Stimulated activated CD4-positive, alpha-beta T cell treated with anti-CD3 and anti-CD28 coated beads, Interleukin-1b, Interleukin-23, amount 100 ng/mL, for 4 hours (primary cell): Measurements from ENCODE around the gene YWHAB.

Source experiments
- DNase-seq, 2 donors: peaks; one replicate each; pipeline ENCODE4 v3.0.0-alpha.2; 2020; ENCODE audit warnings: low read depth in 2 of 2

The YWHAB gene

GRCh38 chr20:44911264-44911921 lies 25.9 kb downstream of the YWHAB start:
- DNase-seq, result peak; percentile 23 to 37

DNA sequence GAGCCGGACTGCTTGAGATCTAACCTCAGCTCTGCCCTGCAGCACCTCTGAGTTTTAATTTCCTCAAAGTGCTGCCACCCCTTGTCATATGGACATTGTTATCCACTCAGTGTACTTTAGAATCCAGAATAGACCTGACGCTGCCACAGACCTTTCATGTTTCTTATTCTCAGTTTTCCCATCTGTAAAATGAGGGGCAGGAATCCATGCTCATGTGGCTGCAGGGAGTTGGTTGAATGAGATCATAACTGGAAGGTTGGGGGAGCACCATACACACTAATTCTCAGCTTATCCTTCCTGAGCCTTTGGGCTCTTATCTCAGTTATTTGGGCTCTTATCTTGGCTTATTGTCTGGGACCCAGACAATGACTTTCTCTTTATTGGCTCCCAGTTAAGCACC lies 26.7 kb downstream of the YWHAB start:
- no peak for DNase-seq

- no peak for DNase-seq
Measured at GRCh38 chr20:44914924-44915323, 29.4 kb downstream of the YWHAB start.

DNA sequence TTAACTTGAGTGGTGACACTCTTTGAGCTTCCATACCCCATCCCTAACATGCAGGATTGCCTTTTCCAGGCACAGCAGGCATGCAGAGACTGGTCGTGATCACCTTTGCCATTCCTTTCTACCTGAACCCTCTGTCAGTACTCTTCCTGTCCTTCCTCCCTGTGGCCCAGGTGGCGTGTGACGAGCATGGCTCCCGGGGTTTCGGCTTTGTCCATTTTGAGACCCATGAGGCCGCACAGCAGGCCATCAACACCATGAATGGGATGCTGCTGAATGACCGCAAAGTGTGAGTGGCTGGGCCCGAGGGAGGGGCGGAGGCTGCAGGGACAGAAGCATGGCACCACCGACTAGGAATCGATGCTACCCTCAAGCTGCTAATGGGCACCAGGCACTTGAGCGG lies 31.1 kb downstream of the YWHAB start:
- DNase-seq, result no peak

- no peak for DNase-seq
Measured at GRCh38 chr20:44917399-44917798, 31.9 kb downstream of the YWHAB start.

GRCh38 chr20:44918342-44918741 lies 32.8 kb downstream of the YWHAB start:
- DNase-seq, result no peak

DNA sequence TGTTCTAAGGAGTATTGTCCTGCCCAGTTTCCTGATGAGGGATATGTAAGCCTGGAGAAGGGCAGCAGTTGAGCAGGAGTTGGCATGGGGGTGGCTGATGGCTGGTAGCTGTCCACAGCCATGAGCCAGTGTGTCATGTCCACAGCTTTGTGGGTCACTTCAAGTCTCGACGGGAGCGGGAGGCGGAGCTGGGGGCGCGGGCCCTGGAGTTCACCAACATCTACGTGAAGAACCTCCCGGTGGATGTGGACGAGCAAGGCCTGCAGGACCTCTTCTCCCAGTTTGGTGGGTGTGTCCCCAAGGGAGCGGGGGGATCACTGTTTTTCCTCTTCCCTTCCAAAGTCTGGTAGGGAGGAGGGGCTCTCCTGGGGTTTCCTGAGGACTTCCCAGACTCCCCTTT lies 33.3 kb downstream of the YWHAB start:
- DNase-seq, result no peak

DNA sequence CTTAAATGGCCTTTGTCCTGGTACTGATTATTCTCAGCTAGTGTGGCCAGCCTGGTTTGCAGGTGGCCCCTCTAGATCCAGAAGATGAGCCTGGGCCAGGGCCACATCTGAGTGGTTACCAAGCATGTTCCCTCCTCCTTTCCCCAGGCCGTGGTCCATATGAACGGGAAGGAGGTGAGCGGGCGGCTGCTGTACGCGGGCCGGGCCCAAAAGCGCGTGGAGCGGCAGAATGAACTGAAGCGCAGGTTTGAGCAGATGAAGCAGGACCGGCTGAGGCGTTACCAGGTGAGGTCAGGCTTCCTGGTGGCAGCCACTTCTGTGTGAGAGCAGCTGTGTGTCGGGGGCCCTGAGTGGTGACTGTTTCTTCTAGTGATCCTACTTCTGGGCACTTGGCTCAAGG lies 35.9 kb downstream of the YWHAB start:
- no peak for DNase-seq

DNA sequence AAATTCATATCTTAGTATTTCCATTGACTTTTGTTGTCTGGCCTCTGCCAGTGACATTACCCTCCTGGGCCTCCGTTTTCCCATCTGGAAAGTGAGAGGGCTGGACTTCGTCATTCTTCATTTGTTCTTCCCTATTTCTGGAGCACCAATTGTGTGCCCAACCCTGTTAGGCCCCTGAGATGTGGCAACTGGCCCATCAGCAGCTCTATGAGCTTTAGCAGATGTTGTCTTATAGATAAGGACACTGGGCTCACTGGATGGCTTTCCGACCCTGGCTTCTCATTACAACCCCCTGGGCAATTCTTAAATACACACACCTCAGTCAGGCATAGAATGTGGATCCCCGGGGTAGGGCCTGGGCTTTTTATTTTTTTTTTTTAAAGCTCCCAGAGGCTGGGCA lies 39.0 kb downstream of the YWHAB start:
- no peak for DNase-seq

DNA sequence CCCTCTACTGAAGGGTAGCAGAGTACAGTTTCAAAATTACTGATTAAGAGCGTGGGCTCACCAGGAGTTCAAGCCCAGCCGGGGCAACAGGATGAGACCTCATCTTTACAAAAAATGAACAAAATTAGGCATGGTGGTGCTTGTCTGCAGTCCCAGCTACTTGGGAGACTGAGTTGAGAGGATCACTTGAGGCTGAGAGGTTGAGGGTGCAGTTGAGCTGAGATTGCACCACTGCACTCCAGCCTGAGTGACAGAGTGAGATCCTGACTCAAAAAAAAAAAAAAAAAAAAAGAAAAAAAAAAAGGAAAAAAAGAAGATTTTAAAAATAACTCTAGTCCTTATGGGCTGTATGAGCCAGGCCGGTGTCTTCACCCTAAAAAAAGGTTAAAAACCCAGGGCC lies 43.1 kb downstream of the YWHAB start:
- DNase-seq, result no peak

GRCh38 chr20:44930517-44931168 lies 45.1 kb downstream of the YWHAB start:
- no peak for DNase-seq

DNA sequence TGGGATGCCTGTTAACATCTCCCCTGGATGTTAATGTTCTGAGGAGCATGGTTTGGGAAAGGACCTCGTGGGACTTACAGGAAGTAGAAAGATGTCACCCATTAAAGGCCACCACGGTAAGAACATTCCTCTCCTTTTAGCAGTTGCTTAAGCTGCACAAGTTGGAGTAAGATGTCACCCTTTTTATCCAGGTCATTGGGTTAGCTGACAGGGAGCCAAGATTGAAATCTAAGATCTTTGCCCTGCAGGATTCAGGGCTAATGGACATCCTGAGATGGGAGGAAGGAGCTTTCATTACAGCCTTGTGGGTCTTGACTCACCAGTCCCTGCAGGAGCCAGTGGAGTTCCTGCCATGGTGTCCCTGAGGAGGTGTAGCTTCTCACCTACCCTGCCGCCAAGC lies 46.4 kb downstream of the YWHAB start:
- no peak for DNase-seq

- no peak for DNase-seq
Measured at GRCh38 chr20:44932916-44933315, 47.4 kb downstream of the YWHAB start.

- no peak for DNase-seq
Measured at GRCh38 chr20:44936510-44936909, 51.0 kb downstream of the YWHAB start.

GRCh38 chr20:44938637-44939036 lies 53.1 kb downstream of the YWHAB start:
- no peak for DNase-seq

DNA sequence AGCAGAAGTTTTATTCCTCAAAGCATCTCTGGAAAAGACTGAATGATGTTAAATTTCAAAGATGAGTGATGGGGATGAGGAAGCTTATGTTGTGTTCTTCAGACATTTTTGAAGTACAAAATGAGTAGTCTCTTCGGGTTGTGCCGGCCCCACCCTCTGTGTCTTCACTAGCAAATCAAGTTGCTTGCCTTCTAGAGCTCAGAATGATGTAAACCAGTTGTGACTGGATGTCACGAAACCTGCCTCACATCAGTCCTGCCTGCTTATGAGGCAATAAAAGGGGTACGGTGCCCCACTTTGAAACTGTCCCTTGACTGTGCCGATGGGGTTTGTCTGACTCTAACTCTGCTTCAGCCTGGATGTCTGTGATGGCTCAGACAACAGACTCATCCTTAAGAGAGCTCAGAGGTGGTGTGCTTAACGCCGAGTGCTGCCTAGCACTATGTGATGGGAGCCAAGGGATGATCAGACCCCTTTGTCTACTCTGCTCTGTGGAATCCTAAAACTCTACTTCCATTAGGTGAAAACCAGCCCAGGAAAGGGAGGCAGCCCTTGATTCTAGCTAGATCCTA lies 55.7 kb downstream of the YWHAB start:
- no peak for DNase-seq

GRCh38 chr20:44942264-44942973 lies 56.9 kb downstream of the YWHAB start:
- no peak for DNase-seq

- no peak for DNase-seq
Measured at GRCh38 chr20:44943828-44944227, 58.3 kb downstream of the YWHAB start.

DNA sequence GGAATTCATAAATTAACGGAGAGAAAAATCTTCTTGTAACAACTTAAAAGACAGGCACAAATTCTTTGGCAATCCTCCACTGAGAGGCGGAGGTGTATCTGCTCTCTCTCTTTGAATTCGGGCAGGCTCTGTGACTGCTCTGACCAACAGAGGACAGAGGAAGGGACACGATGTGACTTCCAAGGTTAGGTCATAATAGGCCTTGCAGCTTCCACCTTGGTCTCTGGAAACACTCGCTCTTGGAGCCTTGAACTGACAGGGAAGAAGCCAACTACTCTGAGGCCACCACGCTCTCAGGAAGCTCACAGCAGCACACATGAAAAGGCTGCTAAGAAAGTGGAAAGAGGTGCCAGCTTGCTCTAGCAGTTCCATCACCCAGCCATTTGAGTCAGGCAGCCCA lies 59.8 kb downstream of the YWHAB start:
- DNase-seq, result no peak

GRCh38 chr20:44946271-44946852 lies 60.9 kb downstream of the YWHAB start:
- DNase-seq, result no peak

DNA sequence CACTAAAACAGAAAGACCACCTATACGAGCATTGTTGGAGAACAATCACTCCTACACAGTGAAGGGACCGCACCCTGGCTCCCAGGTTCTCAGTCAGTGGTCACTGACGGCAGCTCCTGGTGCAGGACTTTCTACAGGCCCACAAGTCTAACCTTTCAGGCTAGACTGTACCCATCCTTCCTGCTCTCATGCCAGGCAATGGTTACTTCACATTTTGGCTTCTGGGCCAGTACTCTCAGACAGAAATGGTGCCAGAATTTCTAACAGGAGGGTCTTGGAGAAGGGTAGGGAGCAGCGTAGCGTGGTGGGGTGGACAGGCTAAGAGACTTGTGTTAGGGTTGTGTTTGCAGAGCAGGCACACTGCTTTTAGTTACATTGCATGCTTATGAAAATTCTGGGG lies 62.6 kb downstream of the YWHAB start:
- no peak for DNase-seq

- DNase-seq, result no peak
Measured at GRCh38 chr20:44948513-44948912, 63.0 kb downstream of the YWHAB start.
